GM19467 (cell line): ENCODE measurements around the gene S100A4.
"Not testable (repeated sequence)": the region's sequence is repeated elsewhere in the genome, so short reads cannot be mapped to it uniquely, and the experiment has no call there.

Source experiments
- ATAC-seq: cut with Tn5 transposase; IDR thresholded peaks from one replicate; pipeline ENCODE4 v1.9.1; 2021; ENCODE audit warnings: mild to moderate bottlenecking, moderate library complexity; ENCODE audit not compliant: unreplicated experiment

Gene S100A4

DNA sequence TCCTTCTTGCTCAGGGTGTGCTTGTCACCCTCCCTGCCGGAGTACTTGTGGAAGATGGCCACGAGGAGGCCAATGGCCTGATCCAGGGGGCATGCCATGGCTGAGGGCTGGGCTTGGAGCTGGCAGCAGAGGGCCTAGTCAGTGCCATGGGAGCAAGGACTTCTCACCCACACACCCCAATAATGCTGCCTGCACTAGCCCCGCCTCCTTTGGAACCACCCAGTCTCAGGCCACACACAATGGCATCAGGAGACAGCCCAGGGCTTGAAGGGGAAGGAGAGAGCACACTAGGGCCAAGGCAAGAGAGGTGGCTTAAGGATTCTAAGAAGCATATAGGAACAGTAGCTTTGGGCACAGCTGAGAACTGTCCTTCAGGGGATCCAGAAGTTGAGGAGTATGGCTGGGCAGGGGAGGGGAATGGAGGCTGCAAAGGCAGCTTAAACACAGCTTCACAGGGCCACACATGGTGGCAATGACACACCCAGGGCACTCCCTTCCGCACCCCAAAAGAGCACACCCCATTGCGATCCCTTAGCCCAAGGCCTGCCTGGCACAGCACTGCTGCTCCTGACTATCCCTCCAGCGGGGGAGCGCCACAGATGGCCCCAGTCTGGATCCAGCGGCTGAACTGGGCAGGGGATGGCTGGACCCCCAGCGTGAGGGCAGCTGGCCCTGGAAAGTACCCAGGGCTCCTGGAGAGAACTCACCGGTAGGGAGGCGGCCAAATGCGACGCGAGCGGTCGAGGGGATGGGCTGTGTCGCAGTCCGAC, 10.2 kb downstream of the S100A4 start, which contains the start of gene S100A6:
Gene S100A6, minus strand, starts transcription at position 750 of the 770 bp plus-strand sequence. Its CDS starts 652 bp downstream, at position 98.
- no peak for ATAC-seq

- no peak for ATAC-seq
These were observed 10.7 kb downstream of the S100A4 start for GRCh38 chr1:153534925-153535241.

DNA sequence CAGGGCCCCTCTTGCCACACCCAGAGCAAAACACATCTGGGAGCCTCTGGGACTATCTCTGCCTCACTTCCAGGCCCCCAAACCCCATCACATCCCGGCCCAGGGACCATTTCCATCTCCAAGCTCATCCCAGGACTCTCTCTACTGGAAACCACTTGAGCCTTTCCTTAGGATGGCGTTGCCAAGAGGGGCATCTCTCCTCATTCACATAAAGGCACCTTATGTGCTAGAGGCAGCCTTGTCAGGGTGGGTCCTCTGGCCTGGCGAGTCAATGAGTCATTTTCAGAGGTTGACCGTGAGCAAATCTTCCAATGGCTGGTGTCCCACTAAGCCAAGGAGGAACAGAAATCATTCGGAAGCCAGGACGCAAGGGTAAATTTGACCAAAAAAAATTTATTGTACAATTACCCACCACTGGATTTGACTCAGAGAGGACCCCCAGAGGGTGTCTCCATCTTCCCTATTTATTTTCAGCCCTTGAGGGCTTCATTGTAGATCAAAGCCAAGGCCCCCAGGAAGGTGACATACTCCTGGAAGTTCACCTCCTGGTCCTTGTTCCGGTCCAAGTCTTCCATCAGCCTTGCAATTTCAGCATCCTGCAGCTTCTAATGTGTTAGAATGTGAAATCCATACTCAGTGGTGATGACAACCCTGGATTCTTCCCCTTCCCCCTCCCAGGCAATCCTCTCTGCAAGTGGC, 11.2 kb downstream of the S100A4 start:
- ATAC-seq = no peak

- no peak for ATAC-seq
These were observed 11.9 kb downstream of the S100A4 start for GRCh38 chr1:153533689-153534201.

GRCh38 chr1:153532769-153533599, 12.6 kb downstream of the S100A4 start:
- no peak for ATAC-seq

DNA sequence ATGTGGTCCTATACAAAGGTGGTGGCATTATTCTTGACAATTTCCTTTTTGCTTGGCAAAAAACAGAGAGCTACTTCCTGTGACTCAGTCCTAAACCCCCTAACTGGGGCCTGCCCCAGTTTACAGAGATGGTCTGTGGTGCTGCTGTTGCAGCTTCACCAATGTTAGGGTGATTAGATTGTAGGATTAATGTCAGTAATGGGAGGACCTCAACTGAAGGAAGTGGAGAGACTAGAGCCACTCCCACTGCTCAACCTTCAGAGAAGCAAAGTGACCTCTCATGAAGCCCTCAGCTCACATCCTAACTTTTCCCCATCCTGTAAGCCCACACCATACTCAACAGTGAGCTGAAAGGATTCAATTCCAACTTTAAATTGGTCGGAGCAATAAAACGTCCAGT, 13.4 kb downstream of the S100A4 start:
- ATAC-seq = no peak

DNA sequence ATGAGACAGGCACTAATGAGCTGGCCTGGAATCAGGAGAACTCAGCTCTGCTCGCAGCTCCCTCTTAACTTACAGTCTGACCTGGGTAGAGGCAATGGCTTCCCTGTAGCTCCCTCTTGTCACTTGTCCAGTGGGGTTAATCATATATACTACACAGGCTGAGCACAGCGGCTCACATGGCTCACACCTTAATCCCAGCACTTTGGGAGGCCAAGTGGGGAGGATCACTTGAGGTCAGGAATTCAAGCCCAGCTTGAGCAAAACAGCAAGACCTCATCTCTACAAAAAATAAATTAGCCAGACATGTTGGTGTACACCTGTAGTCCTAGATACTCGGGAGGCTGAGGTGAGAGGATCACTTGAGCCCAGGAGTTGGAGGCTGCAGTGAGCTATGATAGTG, 14.0 kb downstream of the S100A4 start:
- no peak for ATAC-seq

DNA sequence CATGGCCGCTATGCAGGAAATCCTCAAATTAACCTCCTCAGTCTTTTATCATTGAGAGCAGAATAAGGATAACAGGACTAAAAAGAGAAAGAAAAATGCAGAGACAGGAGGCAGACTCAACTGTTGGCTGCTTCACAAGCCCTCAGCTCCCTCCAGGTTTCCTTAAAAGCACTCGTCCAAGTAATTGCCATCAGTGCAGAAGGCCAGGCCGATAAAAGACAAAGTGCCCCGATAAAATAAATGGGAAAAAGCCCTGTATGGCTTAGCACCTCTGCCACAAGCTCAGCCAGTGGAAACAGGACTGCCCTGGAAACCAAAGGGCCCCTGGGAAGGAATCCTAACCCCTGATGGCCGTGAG, 17.9 kb downstream of the S100A4 start:
- no peak for ATAC-seq

DNA sequence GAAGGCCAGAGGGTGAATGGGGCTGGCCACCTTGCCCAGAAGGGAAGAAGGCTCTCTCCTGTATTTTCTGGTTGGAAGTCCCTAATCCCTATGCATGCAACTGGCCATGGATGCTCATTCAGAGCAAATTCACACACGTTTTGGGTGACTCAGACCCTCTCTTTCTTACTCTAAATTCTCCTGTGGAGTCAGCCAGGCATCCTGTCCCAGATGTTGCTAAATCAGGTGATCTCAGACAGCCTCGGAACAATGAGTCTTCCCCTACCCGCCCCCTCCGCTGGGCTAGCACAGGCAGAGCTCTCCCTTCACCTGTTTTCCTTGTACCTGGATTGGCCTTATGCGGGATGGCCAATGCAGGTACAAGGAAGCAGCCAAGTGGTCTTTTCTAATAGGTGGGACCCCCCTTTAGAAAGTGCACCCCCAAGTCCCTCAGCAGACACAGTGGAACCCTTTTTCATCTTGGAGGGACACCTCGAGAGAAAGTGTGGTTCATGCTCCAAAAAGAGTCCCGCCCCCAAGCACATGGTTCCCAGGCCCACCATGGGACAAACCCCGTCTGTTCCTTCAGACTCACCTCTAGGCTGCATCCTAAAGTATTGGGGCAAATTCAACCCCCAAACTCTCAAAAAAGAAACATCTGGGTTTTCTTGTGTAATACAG, 18.5 kb downstream of the S100A4 start:
- ATAC-seq = no peak

DNA sequence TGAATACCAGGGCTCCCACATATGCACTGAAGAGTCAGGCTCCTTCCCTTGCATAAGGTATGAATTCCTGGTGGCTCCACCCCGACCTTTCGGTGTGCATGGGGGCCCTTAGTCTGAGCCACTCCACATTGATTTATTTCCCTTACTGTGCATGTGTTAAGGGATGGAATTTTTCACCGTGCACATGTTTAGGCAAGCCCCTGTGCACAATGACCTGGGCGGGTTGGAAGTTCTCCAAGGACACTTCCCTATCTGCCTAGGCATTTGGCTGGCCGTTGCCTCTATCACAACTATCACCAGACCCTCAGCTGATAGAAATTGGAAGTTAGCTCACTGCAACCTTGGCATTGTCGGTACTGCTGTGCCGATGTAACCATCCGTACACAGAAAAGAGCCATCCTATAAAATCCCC, 19.5 kb downstream of the S100A4 start:
- no peak for ATAC-seq

DNA sequence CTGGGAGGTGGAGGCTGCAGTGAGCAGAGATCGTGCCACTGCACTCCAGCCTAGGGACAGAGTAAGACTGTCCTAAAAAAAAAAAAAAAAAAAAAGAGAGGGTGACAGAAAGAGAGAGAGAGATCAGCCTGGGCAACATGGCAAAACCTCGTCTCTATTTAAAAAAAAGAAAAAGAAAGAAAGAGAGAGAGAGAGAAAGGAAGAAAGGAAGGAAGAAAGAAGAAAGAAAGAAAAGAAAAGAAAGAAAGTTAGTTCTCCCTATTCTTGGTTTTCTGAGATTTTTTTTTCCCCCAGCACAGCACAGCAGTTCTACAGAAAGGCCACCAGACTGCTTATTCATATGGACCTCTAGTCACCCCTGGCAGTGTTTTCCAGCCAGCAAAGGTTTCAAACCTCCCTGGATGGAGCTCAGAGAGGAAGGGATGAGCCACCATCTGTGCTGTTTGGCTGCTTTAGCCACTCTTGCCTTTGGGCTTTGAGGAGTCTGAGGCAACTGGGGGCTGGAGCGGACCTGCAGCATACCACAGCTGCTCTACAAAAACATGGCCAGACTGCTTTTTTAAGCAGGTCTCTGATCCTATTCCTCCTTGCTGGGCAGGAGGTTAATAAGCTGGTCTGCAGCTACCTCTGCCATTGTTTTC, 20.4 kb downstream of the S100A4 start:
- no peak for ATAC-seq

DNA sequence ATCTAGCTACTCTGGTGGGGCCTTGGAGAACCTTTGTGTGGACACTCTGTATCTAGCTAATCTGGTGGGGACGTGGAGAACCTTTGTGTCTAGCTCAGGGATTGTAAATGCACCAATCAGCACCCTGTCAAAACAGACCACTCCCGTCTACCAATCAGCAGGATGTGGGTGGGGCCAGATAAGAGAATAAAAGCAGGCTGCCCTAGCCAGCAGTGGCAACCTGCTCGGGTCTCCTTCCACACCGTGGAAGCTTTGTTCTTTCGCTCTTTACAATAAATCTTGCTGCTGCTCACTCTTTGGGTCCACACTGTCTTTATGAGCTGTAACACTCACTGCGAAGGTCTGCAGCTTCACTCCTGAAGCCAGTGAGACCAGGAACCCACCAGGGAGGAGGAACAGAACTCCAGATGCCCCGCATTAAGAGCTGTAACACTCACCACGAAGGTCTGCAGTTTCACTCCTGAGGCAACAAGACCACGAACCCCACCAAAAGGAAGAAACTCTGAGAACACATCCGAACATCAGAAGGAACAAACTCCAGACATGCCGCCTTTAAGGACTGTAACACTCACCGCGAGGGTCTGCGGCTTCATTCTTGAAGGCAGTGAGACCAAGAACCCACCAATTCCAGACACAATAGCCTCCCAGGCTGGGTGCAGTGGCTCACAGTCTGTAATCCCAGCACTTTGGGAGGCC, 23.1 kb downstream of the S100A4 start:
- not testable (repeated sequence) for ATAC-seq

- not testable (repeated sequence) for ATAC-seq
These were observed 23.8 kb downstream of the S100A4 start for GRCh38 chr1:153521808-153522207.

DNA sequence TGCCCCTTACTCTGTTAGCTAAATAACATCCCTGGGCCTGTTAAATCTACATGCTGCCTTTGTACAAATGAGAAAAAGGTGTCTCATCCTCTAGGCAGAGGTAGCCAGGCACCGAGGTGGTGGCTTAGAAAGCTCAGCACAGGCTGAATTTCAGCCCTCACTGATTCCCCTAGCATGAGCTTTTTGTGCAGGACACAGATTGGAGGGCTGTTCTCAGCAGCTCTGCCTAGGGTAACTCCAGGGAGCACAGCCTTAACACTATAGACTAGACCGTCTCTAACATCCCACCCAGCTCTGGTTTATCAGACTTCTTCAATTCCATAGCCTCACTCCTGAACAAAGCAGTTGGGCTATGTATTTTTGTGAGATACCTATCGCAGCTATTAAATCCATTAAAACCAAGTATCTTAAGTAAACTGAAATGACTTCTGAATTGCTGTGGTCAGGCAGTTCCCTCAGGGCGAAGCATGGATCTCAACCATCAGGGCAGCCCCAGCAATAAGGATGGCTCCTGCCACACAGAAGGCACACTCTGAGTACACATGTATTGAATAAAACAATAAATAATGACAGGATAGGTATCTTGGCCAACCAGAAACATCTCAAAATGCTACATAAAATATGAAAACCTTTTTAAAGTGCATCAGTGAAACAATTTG, 24.7 kb downstream of the S100A4 start:
- ATAC-seq = no peak

DNA sequence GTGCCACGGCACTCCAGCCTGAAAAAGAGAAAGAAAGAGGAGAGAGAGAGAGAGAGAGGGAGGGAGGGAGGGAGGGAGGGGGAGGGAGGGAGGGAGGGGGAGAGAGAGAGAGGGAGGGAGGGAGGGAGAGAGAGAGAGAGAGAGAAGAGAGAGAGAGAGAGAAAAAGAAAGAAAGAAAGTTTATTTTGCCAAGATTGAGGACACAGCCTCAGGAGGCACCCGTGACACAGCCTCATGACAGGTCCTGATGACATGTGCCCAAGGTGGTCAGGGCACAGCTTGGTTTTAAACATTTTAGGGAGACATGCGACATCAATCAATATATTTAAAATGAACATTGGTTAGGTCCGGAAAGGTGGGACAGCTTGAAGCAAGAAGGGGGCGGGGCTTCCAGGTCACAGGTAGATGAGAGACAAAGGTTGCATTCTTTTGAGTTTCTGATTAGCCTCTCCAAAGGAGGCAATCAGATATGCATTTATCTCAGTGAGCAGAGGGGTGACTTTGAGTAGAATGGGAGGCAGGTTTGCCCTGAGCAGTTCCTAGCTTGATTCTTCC, 25.4 kb downstream of the S100A4 start:
- not testable (repeated sequence) for ATAC-seq

- no peak for ATAC-seq
These were observed 26.4 kb downstream of the S100A4 start for GRCh38 chr1:153519242-153519641.

DNA sequence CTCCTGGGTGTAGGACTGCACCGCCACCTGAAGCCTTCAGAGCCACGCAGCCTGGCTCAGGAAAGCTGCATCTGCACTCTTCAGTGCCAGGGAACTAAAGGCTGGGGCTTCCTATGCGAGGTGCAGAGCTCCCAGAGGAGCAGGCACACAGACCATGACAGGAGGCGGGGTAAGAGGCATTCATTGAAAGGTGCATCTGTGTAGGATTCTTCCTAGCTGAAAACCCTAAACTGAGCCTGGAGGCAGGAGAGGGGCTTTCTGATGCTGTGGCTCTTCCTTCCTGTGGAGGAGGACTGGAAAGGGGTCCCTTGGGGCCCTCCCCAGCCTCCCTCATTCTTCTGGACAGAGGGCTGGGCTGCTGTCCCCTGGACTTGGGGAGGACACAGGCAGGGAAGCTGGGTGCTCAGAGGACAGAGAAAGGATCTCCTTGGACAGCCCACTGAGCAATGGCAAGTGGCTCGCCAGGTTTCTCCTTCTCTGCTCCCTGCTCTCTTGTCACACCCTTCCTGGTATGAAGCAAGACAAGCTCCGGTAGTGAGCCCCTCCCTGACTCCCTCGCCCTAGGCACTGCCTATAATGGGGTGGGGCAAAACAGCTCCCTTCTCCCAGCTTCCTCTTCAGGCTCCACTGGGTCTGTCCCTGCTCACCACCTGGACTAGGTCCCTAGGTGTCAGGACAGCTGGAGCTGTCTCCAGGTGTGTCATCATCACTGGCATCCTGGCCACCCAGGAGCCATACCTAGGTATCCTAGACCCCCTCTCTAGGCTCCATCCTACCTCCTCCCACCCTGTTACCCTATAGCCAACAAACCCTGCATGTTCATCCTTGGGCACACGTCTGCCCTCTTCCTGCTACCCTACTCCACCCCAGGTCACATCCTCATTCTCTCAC, 29.9 kb downstream of the S100A4 start:
- no peak for ATAC-seq

- ATAC-seq = no peak
These were observed 31.9 kb downstream of the S100A4 start for GRCh38 chr1:153513666-153514065.
